NCI-H2196 treated with DMSO at 0.1 percent for 48 hours (cell line): ENCODE results near the gene GDPD4.

ENCODE experiments used
- DNase-seq: peaks from one replicate; lab custom pipeline; 2025; ENCODE audit not compliant: unreplicated experiment; lab: John Stamatoyannopoulos, UW

Gene GDPD4

DNA sequence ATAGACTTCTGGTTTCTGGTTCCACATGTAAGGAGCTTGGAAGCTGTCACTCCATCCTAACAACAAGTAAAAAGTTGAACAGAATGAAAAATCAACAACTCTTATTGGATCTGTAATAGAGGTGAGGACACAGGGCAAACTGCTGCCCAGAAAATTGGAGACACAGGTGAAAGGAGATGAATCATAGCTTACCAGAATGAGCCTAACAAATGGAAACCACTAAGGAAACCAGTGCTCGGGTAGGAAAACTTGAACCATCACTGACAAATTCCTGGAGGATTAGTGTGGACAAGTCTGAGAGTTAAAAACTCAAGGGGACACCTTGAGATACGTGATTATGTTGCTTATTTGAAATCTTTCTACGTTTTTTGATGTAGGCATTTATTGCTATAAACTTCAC lies 52.1 kb downstream of the GDPD4 start:
- no peak for DNase-seq

GRCh38 chr11:77244277-77245027 lies 57.0 kb downstream of the GDPD4 start:
- no peak for DNase-seq

- DNase-seq, result no peak
These were observed 64.6 kb downstream of the GDPD4 start for GRCh38 chr11:77236901-77237300.

DNA sequence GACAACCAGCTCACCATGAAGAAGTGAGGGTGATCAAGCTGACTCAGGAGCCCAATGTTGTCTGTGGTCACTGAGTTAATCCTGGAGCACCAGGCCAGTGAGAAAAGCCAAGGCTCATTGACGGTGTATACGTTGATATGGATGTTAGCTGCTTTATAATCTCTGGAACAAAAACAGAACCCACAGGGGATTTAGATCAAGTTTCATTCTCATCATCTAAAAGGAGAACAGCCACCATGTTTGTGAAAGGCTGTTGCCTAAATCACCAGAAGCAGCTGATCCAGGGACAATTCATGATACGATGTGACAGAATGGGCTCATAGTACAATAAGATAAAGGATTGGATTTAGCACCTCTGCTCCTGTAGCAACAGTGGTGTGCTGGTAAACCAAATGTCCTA lies 68.5 kb downstream of the GDPD4 start:
- DNase-seq, result no peak

DNA sequence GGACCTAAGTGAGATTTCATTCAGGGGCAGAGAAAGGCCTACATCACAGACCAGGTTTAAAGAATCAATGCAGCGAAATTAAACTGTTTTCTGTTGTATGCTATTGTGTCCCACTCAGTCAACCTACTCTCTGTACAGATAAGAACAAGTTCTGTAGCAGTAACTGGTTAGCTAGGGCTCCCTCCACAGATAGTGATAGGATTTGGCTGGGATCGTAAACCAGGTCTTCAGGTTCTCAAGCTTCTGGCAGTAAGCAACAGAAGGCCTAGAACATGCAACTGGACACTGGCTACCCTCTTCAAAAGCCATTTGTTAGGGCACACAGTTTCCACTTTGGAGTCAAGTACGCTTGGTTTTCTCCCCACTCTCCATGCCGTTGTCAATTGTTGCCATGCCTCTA lies 69.2 kb downstream of the GDPD4 start:
- DNase-seq, result no peak

GRCh38 chr11:77231800-77232199 lies 69.7 kb downstream of the GDPD4 start:
- no peak for DNase-seq

DNA sequence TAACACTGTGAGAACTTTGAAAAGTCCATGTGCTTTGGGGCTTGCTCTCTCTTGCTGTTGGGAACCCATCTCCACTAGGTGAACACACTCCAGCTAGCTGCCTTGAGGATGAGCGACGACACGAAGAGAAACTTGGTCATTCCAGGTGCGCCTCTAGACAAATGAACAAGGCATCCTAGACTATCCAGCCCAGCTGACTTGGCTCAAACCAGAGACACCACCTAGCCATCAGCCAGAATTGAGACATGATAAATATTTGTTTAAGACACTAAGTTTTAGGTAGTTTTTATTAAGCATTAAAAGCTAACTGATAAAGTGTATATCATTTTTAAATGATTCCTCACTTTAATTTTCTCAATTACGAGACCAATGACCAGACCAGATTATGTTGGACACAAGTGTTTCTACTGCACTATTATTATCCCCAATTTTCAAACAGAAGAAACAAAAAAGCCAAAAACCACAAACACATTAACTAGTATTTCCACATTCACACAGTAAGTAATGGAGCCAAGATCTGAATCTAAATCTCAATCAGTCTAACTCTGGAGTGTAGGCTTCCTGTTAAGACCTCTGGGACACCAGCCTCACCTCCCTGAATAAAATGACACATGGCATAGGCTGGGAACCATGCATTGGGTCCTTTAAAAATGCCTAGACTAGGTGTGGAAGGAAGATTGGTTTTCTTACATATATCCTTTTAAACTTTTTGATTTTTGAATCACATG lies 70.4 kb downstream of the GDPD4 start:
- no peak for DNase-seq

DNA sequence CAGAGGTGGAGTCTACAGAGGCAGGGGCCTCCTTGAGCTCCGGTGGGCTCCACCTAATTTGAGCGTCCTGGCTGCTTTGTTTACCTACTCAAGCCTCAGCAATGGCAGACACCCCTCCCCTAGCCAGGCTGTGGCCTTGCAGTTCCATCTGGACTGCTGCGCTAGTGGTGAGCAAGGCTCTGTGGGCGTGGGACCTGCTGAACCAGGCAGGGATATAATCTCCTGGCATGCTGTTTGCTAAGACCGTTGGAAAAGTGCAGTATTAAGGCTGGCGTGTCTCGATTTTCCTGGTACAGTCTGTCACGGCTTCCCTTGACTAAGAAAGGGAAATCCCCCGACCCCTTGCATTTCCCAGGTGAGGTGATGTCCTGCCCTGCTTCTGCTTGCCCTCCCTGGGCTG lies 77.7 kb downstream of the GDPD4 start:
- no peak for DNase-seq

DNA sequence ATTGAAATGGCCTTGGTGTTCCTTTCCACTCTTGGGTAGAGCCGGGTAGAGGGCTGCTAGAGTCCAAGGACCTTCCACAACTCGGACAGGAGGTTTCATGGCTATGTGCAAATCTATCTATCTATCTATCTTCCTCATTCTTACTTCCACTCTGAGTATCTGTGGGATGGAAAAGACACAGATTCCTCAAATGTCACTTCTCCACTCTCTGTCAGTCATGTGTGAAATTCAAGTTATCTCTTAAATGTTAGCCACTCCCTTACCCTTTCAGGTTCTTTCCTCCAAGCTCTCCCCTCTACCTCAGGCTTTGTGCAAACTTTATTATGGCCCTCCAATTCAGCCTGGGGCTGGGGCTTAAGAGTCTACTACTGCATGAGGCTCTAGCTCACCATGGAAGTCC lies 84.3 kb downstream of the GDPD4 start:
- DNase-seq, result no peak

DNA sequence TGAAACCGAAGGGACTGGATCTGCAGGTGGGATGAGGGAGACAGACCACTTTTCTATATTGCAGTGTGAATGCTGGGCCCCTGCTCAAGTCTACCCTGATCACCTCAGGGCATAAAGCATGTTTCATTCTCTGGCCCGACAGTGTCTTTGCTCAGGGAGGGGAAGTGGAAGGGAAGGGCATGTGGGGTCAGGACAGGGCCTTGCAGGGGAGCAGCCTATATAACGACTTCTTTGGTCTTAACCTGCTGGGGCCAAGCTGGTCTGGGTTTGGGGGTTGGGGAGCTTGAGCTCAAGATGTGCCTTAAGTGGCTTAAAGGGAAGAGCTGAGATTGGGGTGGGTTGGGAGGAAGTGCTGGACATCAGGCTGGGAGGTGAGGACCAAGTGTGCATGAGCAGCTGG lies 86.4 kb downstream of the GDPD4 start:
- no peak for DNase-seq

GRCh38 chr11:77214557-77214956 lies 86.9 kb downstream of the GDPD4 start:
- no peak for DNase-seq

- no peak for DNase-seq
These were observed 87.7 kb downstream of the GDPD4 start for GRCh38 chr11:77213589-77214428.

DNA sequence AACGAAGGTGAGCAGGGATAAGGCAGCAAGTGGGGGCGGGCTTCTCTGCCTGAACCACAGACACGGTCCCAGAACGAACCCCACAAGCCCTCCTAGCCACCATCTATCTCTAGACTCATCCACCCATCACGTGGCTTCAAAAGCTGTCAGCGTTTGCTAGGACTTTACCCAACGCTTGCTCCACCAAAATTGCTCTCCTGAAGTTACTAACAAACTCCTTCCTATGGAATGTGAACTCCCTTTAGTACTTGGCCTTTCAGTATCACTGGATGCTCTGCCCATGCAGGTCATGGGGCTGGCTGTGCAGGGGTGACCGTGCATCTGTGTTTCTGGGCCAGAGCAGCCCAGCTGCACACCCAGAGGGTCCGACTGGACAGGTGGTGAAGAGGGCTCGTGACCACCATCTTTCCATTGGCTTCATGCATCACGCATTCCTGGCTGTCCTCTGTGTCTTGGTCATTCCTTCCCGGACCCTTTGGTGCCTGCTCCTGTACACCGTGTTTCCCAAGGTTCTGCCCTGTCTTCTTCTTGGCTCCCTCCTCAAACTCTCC lies 88.4 kb downstream of the GDPD4 start:
- DNase-seq, result no peak

GRCh38 chr11:77212314-77213007 lies 89.0 kb downstream of the GDPD4 start:
- DNase-seq, result no peak

DNA sequence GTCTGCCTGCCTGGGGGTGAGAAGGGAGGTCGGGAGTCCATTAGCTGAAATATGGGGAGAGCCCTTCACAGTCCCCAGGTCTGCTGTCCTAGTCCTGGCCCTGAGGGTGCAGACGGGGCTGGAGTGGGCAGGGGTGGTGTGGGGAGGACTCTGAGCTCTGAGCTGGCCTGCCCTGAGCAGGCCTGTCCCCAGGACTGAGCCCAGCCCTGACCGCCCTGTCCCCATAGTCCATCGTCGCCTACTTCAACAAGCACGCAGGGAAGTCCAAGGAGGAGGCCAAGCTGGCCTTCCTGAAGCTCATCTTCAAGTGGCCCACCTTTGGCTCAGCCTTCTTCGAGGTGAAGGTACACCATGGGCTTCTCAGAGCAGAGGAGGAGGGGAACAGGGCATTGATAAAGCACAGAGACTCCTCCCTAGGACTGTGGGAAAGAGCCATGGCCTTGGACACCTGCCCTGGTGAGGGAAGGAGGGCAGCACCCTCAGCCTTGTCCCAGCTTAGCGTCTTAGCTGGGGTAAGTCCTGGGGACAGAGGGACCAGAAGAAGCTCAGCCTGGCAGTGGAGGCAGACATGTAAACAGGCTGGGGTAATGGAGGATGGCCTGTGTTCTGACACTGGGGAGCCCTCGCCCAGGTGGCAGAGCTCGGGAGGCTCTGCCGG lies 89.8 kb downstream of the GDPD4 start:
- DNase-seq, result no peak

GRCh38 chr11:77211040-77211451 lies 90.4 kb downstream of the GDPD4 start:
- no peak for DNase-seq

- DNase-seq, result no peak
These were observed 91.8 kb downstream of the GDPD4 start for GRCh38 chr11:77209663-77210062.

GRCh38 chr11:77208535-77208934 lies 93.0 kb downstream of the GDPD4 start:
- DNase-seq, result no peak

GRCh38 chr11:77207618-77208313 lies 93.7 kb downstream of the GDPD4 start:
- DNase-seq, result no peak

DNA sequence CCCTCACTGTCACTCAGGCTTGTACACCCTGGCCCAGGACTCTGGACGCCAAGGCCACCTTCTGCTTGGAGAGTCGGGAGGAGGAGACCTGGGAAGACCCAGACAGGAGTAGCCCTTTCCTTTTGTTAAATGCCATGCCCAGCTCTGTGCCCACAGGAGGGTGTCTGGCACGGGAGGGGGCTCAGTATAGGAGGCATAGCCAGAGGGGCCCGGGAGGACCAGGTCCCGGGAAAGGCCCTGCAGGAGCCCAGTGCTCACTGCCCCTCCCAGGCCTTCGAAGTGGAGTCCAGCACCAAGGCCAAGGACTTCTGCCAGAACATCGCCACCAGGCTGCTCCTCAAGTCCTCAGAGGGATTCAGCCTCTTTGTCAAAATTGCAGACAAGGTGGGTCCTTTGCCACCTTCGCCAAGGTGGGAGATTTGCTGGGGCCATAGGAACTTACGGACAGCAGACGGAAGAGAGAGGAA lies 94.4 kb downstream of the GDPD4 start:
- DNase-seq, result no peak
